ENCODE data around the gene ANKRD24. TPM values are rescaled to one million over a fixed set of nuclear protein-coding genes. Genes with fewer than 3 reads are reported as not detected.

ANKRD24 gene
- total and polyA plus RNA-seq, 4 donors: 0.68 to 2.4 (median 1.3) TPM

DNA sequence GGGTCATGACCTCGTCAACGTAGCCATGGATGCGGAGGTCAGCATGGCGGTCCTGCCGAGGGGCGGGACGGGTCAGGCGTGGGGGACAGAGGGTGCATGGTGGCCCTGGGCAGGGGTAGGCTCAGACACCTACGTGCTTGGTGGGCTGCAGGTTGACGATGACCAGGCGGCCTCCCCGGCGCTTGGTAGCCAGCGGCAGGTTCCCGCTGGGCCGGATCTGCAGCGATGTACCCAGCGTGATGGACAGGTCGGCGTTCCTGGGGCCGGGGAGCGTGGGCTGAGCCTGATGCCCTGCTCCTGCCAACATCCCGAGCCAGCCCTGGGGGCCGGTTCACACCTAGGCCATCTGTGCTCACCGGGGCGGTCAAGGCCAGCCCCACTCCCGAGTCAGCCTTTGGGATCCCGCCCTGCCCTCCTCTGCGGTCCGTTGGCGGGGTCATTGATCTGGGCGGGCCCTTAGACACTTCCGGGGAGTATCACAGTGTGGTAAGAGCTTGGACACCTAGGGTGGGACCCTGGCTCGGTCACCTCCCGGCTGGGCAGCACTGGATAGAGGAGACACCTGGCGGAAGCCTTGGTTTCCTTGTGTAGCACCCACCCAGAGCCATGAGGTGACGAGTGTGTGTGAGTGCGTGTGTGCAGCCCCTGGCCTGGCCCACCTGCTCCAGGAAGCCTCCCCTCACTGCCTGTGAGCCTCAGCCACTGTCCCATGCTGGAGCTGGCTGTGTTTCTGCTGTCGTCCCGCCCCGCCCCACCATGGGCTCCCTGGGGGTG lies 7.4 kb upstream of the ANKRD24 start:
- H3K27ac ChIP-seq (ENCODE audit: low read depth in 1 of 2, low read length in 1 of 2): no peak overlapping the region
- peaks cover 0 to 4% (median 0%) of the 10 kb centered on the region in 5 donors for H3K4me1 ChIP-seq (ENCODE audit: control insufficient read depth in 5 of 5, insufficient read depth in 5 of 5, low read length in 5 of 5)
- DNase-seq (no peak), ATAC-seq (ENCODE audit: insufficient read depth, low FRiP score) (no peak)
- H3K9ac ChIP-seq (ENCODE audit: insufficient read depth in 1 of 2, low read length in 2 of 2): no peak overlapping the region
- WGBS, 2 donors: 92 to 95% methylated on average over 34 to 41 of the region's 41 CpGs
- H3K9me3 ChIP-seq (ENCODE audit: control insufficient read depth in 4 of 4, insufficient read depth in 3 of 4, low read length in 3 of 4): no peaks in the 10 kb centered on the region
- H3K36me3 ChIP-seq (ENCODE audit: control insufficient read depth in 4 of 4, insufficient read depth in 4 of 4, low read length in 4 of 4): peaks cover 3 to 34% (median 5%) of the 10 kb centered on the region in 4 donors
- H3K4me3 ChIP-seq: no peak overlapping the region
- TF ChIP-seq, protein P1, sequence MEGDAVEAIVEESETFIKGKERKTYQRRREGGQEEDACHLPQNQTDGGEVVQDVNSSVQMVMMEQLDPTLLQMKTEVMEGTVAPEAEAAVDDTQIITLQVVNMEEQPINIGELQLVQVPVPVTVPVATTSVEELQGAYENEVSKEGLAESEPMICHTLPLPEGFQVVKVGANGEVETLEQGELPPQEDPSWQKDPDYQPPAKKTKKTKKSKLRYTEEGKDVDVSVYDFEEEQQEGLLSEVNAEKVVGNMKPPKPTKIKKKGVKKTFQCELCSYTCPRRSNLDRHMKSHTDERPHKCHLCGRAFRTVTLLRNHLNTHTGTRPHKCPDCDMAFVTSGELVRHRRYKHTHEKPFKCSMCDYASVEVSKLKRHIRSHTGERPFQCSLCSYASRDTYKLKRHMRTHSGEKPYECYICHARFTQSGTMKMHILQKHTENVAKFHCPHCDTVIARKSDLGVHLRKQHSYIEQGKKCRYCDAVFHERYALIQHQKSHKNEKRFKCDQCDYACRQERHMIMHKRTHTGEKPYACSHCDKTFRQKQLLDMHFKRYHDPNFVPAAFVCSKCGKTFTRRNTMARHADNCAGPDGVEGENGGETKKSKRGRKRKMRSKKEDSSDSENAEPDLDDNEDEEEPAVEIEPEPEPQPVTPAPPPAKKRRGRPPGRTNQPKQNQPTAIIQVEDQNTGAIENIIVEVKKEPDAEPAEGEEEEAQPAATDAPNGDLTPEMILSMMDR (IDR thresholded peaks at IDR 0.05; ENCODE audit: control extremely low read depth, extremely low read depth): no peak
- H3K27me3 ChIP-seq (ENCODE audit: control insufficient read depth in 3 of 3, insufficient read depth in 3 of 3, low read length in 2 of 3): no peaks in the 10 kb centered on the region

DNA sequence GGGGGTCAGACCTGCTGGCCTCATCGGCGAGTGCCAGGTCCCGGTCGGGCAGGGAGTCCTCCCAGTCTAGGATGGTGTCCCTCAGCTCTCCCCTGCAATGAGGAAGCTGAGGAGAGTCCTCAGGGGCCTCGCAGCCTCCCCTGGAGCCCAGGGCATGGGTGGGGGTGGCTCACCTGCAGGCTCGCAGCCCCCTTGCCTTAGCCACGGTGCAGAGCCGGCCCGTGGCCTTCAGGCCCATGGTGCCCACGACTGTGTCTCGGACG lies 6.9 kb upstream of the ANKRD24 start:
- H3K4me1 ChIP-seq (ENCODE audit: control insufficient read depth in 5 of 5, insufficient read depth in 5 of 5, low read length in 5 of 5): peaks cover 0 to 4% (median 0%) of the 10 kb centered on the region in 5 donors
- no peak overlapping the region for H3K9ac ChIP-seq (ENCODE audit: insufficient read depth in 1 of 2, low read length in 2 of 2)
- no peaks in the 10 kb centered on the region for H3K27me3 ChIP-seq (ENCODE audit: control insufficient read depth in 3 of 3, insufficient read depth in 3 of 3, low read length in 2 of 3)
- no peaks in the 10 kb centered on the region for H3K9me3 ChIP-seq (ENCODE audit: control insufficient read depth in 4 of 4, insufficient read depth in 3 of 4, low read length in 3 of 4)
- no peak overlapping the region for H3K27ac ChIP-seq (ENCODE audit: low read depth in 1 of 2, low read length in 1 of 2)
- peaks cover 3 to 36% (median 5%) of the 10 kb centered on the region in 4 donors for H3K36me3 ChIP-seq (ENCODE audit: control insufficient read depth in 4 of 4, insufficient read depth in 4 of 4, low read length in 4 of 4)
- ATAC-seq (ENCODE audit: insufficient read depth, low FRiP score) (no peak), DNase-seq (no peak)
- TF ChIP-seq, protein P1 (IDR thresholded peaks at IDR 0.05; ENCODE audit: control extremely low read depth, extremely low read depth): no peak
- WGBS, 2 donors: 91 to 94% methylated on average over 12 of the region's 12 CpGs
- no peak overlapping the region for H3K4me3 ChIP-seq

DNA sequence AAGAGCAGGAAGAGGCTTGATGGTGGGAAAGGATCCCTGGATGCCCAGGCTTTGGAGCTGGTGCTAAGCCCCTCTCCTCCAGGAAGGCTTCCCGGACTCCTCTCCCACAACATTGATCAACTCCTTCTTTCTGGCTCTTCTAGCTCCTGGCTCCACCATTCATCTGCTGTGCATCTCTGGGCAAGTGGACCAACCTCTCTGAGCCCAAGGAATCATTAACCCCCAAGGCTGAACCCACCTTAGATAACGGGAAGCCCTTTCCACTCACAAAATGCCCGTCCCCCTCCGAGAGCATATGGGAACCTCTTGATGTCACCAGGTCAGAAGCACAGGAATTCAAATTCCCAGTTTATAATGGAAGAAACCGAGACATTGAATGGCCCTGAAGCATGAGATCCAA lies 5.3 kb upstream of the ANKRD24 start:
- peaks cover 3 to 36% (median 5%) of the 10 kb centered on the region in 4 donors for H3K36me3 ChIP-seq (ENCODE audit: control insufficient read depth in 4 of 4, insufficient read depth in 4 of 4, low read length in 4 of 4)

More for the DNA sequence above, 5.3 kb upstream of the ANKRD24 start:
- DNase-seq (no peak), ATAC-seq (ENCODE audit: insufficient read depth, low FRiP score) (no peak)
- Histone ChIP-seq H3K27ac (ENCODE audit: low read depth in 1 of 2, low read length in 1 of 2) (no peak overlapping the region), H3K4me3 (no peak overlapping the region), H3K4me1 (ENCODE audit: control insufficient read depth in 5 of 5, insufficient read depth in 5 of 5, low read length in 5 of 5) (peaks cover 0 to 11% (median 0%) of the 10 kb centered on the region in 5 donors), H3K27me3 (ENCODE audit: control insufficient read depth in 3 of 3, insufficient read depth in 3 of 3, low read length in 2 of 3) (no peaks in the 10 kb centered on the region), H3K9me3 (ENCODE audit: control insufficient read depth in 4 of 4, insufficient read depth in 3 of 4, low read length in 3 of 4) (no peaks in the 10 kb centered on the region), H3K9ac (ENCODE audit: insufficient read depth in 1 of 2, low read length in 2 of 2) (no peak overlapping the region)
- TF ChIP-seq, protein P1 (IDR thresholded peaks at IDR 0.05; ENCODE audit: control extremely low read depth, extremely low read depth): no peak
- 98% methylated on average over 5 of the region's 5 CpGs for WGBS, 2 donors
